Mesenchymal stem cell (in vitro differentiated cells and primary cell): ENCODE measurements around the gene C1QTNF1.

ENCODE experiments used
- DNase-seq: peaks from one replicate; pipeline ENCODE4 v3.0.0-alpha.2; 2013
- H2AFZ ChIP-seq: one replicate; pipeline ENCODE4 v1.6.1; 2013; ENCODE audit warnings: low read depth, mild to moderate bottlenecking, control low read depth, inconsistent platforms, low read length, moderate library complexity
- H2AK5ac ChIP-seq: 2 replicates; pipeline ENCODE4 v1.6.1; 2013; ENCODE audit warnings: low read length, moderate library complexity, mild to moderate bottlenecking, inconsistent platforms; ENCODE audit not compliant: severe bottlenecking
- H2BK120ac ChIP-seq: one replicate; pipeline ENCODE4 v1.6.1; 2013; ENCODE audit warnings: low read depth, mild to moderate bottlenecking, inconsistent platforms, low read length, moderate library complexity
- H2BK12ac ChIP-seq, 2 experiments: one replicate each; pipeline ENCODE4 v1.6.1; 2013; ENCODE audit warnings: inconsistent platforms in 2 of 2, low read length in 2 of 2, mild to moderate bottlenecking in 2 of 2, moderate library complexity in 2 of 2, control low read depth in 1 of 2
- H2BK15ac ChIP-seq: one replicate; pipeline ENCODE4 v1.6.1; 2013; ENCODE audit warnings: mild to moderate bottlenecking, low read depth, inconsistent platforms; ENCODE audit not compliant: poor library complexity, severe bottlenecking
- H2BK5ac ChIP-seq: 2 replicates; pipeline ENCODE4 v1.6.1; 2013; ENCODE audit warnings: low read depth, mild to moderate bottlenecking, low read length, control low read depth, inconsistent platforms; ENCODE audit not compliant: poor library complexity, severe bottlenecking
- H3K14ac ChIP-seq, 2 experiments: one replicate each; pipeline ENCODE4 v1.6.1; 2013; ENCODE audit warnings: inconsistent platforms in 2 of 2, low read length in 2 of 2, control low read depth in 1 of 2, mild to moderate bottlenecking in 1 of 2, moderate library complexity in 1 of 2
- H3K18ac ChIP-seq, 2 experiments: one replicate each; pipeline ENCODE4 v1.6.1; 2013; ENCODE audit warnings: inconsistent platforms in 2 of 2, low read length in 2 of 2, control low read depth in 1 of 2, low read depth in 1 of 2, mild to moderate bottlenecking in 1 of 2
- H3K23ac ChIP-seq, 2 experiments: one replicate each; pipeline ENCODE4 v1.6.1; 2013; ENCODE audit warnings: inconsistent platforms in 2 of 2, low read length in 2 of 2, mild to moderate bottlenecking in 2 of 2, moderate library complexity in 2 of 2, control low read depth in 1 of 2
- H3K27ac ChIP-seq: 2 replicates; pipeline ENCODE4 v1.5.1; 2013; ENCODE audit warnings: mild to moderate bottlenecking, moderate library complexity, low read length, control low read depth, inconsistent platforms; ENCODE audit not compliant: poor library complexity, severe bottlenecking
- H3K27me3 ChIP-seq, 2 experiments: 2 replicates each; pipeline versions ENCODE4 v1.6.1 to v1.7.0; 2013; ENCODE audit warnings: low read length in 2 of 2, mild to moderate bottlenecking in 2 of 2, moderate library complexity in 2 of 2, control low read depth in 1 of 2, inconsistent platforms in 1 of 2; ENCODE audit not compliant: control insufficient read depth in 1 of 2, insufficient read depth in 1 of 2
- H3K36me3 ChIP-seq, 2 experiments: 2 replicates each; pipeline versions ENCODE4 v1.6.1 to v1.7.0; 2013; ENCODE audit warnings: low read length in 2 of 2, control low read depth in 1 of 2, inconsistent platforms in 1 of 2, low read depth in 1 of 2, mild to moderate bottlenecking in 1 of 2; ENCODE audit not compliant: insufficient read depth in 2 of 2, control insufficient read depth in 1 of 2
- H3K4ac ChIP-seq, 2 experiments: one replicate each; pipeline ENCODE4 v1.6.1; 2013; ENCODE audit warnings: inconsistent platforms in 2 of 2, low read length in 2 of 2, mild to moderate bottlenecking in 2 of 2, moderate library complexity in 2 of 2, control low read depth in 1 of 2, low read depth in 1 of 2
- H3K4me1 ChIP-seq: 2 replicates; pipeline ENCODE4 v1.6.1; 2013; ENCODE audit warnings: low read depth, low read length, control low read depth; ENCODE audit not compliant: control insufficient read depth, insufficient read depth
- H3K4me2 ChIP-seq: 2 replicates; pipeline ENCODE4 v1.6.1; 2013; ENCODE audit warnings: low read length, mild to moderate bottlenecking, inconsistent platforms; ENCODE audit not compliant: poor library complexity, severe bottlenecking
- H3K4me3 ChIP-seq, 2 experiments: 2 replicates each; pipeline versions ENCODE4 v1.5.1 to v1.7.0; 2013; ENCODE audit warnings: low read length in 2 of 2, mild to moderate bottlenecking in 2 of 2, control low read depth in 1 of 2, low read depth in 1 of 2; ENCODE audit not compliant: insufficient read depth in 1 of 2
- H3K79me1 ChIP-seq: replicated peaks from 2 replicates; pipeline ENCODE4 v1.6.1; 2013; ENCODE audit warnings: mild to moderate bottlenecking, control low read depth, low read length, inconsistent platforms; ENCODE audit not compliant: poor library complexity, severe bottlenecking
- H3K9ac ChIP-seq: 2 replicates; pipeline ENCODE4 v1.7.0; 2013; ENCODE audit warnings: mild to moderate bottlenecking, low read length, moderate library complexity
- H3K9me3 ChIP-seq: 2 replicates; pipeline ENCODE4 v1.7.0; 2013; ENCODE audit warnings: mild to moderate bottlenecking, low read length; ENCODE audit not compliant: control insufficient read depth
- H4K8ac ChIP-seq: one replicate; pipeline ENCODE4 v1.6.1; 2013; ENCODE audit warnings: inconsistent platforms, mild to moderate bottlenecking, low read length, moderate library complexity
- H4K91ac ChIP-seq: one replicate; pipeline ENCODE4 v1.6.1; 2013; ENCODE audit warnings: mild to moderate bottlenecking, low read length, inconsistent platforms
- WGBS: methylation state at CpG from one replicate; pipeline ENCODE4 v1.1.7; 2013; ENCODE audit warnings: mixed read lengths; 5-methylcytosine and 5-hydroxymethylcytosine counted together

The C1QTNF1 gene

DNA sequence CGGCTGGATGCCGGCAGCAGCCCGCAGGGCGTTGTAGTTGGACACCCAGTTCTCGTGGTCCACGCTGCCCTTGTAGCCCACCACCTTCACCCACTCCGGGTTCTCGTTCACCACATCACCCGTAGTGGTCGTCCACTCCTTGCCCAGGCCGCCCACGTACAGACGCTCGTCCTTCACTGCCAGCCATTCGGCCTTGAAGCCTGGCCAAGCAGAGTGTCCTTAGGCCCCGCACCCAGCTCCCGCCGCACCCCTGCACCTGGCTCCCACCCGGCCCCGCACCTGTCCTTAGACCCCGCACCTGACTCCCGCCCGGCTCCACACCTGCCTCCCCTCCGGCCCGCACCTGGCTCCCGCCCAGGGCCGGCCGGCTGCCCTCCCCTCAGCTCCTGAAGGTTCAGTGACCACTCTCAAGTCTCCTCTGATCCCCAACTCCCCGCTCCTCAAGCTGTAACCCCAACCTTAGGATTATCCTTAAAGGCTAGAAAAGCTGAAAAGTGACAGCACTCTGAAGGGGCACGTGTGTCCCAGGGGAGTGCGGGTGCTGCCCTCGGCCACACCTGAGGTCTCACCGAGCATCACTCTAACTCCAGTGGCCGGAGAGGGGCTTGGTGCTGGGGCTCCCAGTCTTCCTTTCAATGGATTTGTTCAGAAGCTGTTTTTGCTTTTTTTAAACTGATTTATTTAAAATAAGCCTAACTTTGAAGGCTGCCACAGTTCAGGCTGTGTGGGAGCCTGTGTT lies 28.8 kb upstream of the C1QTNF1 start:
- no peak for DNase-seq

DNA sequence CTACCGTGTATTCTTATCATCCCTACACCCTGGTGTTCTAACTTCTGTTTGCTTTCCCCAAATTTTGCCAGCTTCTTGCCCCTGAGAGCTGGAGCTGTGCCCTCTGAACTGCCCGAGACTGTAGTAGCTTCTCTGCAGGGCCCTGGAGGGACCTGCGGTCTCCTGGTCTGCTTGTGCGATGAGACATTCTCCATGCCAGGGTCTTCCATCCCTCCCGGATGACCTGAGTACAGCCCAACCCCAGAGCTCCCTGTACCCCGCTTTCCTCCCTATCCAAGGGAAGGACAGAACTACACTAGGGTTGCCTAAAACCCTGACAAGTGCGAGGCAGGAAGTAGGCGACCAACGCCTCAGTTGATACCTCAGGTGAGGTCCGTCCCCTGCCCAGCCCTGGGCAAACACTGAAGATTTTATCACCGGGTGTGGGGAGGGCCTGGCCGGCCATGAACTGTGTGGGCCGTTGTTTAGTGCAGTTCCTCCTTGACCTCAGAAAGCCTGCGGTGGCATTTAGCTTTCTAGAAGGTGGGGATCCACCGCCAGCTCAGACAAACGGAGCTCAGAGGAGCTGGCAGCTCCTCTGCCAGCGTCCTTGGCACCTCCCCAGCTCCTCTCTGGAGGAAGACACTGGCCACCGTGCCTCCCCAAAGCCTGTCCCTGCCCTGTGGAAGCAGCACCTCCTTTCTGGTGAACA lies 28.1 kb upstream of the C1QTNF1 start:
- Histone ChIP-seq H3K4ac (no peak overlapping the region), H2BK5ac (no peak overlapping the region), H3K23ac (no peak overlapping the region), H3K14ac (no peak overlapping the region), H3K4me3 (no peak overlapping the region), H3K4me2 (no peak overlapping the region), H3K27me3 (no peaks in the 10 kb centered on the region), H2BK120ac (no peak overlapping the region), H3K79me1 (peaks cover 56% of the 10 kb centered on the region), H3K27ac (no peak overlapping the region), H4K91ac (no peak overlapping the region), H2BK15ac (no peak overlapping the region), H4K8ac (no peak overlapping the region), H3K4me1 (peaks cover 8% of the 10 kb centered on the region), H2AFZ (no peak overlapping the region), H3K9ac (no peak overlapping the region), H2BK12ac (no peak overlapping the region), H2AK5ac (no peak overlapping the region), H3K18ac (no peak overlapping the region), H3K36me3 (peaks cover 74 to 98% of the 10 kb centered on the region in 2 experiments), H3K9me3 (no peaks in the 10 kb centered on the region)
- DNase-seq, result no peak
- 93% methylated on average over 18 of the region's 18 CpGs for WGBS

More for the DNA sequence above, 28.8 kb upstream of the C1QTNF1 start:
- H3K27me3 ChIP-seq, result no peaks in the 10 kb centered on the region
- no peak overlapping the region for H2BK120ac ChIP-seq
- WGBS, result 97% methylated on average over 34 of the region's 34 CpGs
- no peak overlapping the region for H2BK15ac ChIP-seq
- H2AFZ ChIP-seq, result no peak overlapping the region
- no peak overlapping the region for H2BK5ac ChIP-seq
- no peak overlapping the region for H3K4ac ChIP-seq
- H4K8ac ChIP-seq, result no peak overlapping the region
- H3K18ac ChIP-seq, result no peak overlapping the region
- no peak overlapping the region for H4K91ac ChIP-seq
- H3K79me1 ChIP-seq, result peaks cover 58% of the 10 kb centered on the region
- H3K4me3 ChIP-seq, result no peak overlapping the region
- H3K4me2 ChIP-seq, result no peak overlapping the region
- H3K14ac ChIP-seq, result no peak overlapping the region
- no peak overlapping the region for H3K9ac ChIP-seq
- no peak overlapping the region for H2BK12ac ChIP-seq
- H3K23ac ChIP-seq, result no peak overlapping the region
- peaks cover 3% of the 10 kb centered on the region for H3K4me1 ChIP-seq
- H3K9me3 ChIP-seq, result no peaks in the 10 kb centered on the region
- H2AK5ac ChIP-seq, result no peak overlapping the region
- H3K27ac ChIP-seq, result no peak overlapping the region
- H3K36me3 ChIP-seq, result peaks cover 80 to 98% of the 10 kb centered on the region in 2 experiments

DNA sequence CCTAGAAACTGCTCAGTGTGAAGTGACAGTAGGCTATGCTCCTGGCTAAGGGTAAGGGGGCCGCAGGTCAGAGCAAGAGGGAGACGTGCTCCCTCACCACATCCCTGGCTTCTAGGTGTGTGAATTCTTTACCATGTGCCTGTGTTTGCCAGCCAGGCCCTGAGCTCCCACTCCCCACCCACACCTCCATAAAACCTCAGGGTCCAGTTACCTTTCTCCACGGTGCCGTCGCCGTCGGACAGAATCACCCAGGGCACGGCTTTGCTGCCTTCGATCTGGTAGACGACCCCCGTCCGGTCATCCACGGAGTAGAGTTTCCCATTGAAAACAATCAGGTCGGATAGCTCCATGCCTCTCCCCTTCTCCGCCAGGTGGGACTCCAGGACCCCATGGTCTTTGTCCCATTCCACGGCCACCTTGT lies 27.2 kb upstream of the C1QTNF1 start:
- H3K4me2 ChIP-seq, result no peak overlapping the region
- H3K9ac ChIP-seq, result no peak overlapping the region
- no peak overlapping the region for H3K14ac ChIP-seq
- no peaks in the 10 kb centered on the region for H3K27me3 ChIP-seq
- 96% methylated on average over 16 of the region's 16 CpGs for WGBS
- no peak overlapping the region for H4K8ac ChIP-seq
- no peak overlapping the region for H2AK5ac ChIP-seq
- H2AFZ ChIP-seq, result no peak overlapping the region
- peaks cover 57% of the 10 kb centered on the region for H3K79me1 ChIP-seq
- H3K4ac ChIP-seq, result no peak overlapping the region
- H2BK12ac ChIP-seq, result no peak overlapping the region
- H2BK15ac ChIP-seq, result no peak overlapping the region
- no peaks in the 10 kb centered on the region for H3K9me3 ChIP-seq
- H3K36me3 ChIP-seq, result peaks cover 67 to 96% of the 10 kb centered on the region in 2 experiments
- no peak overlapping the region for H2BK120ac ChIP-seq
- no peak overlapping the region for H3K18ac ChIP-seq
- no peak overlapping the region for H4K91ac ChIP-seq
- no peak overlapping the region for H3K4me3 ChIP-seq
- no peak overlapping the region for H3K27ac ChIP-seq
- H2BK5ac ChIP-seq, result no peak overlapping the region
- no peak overlapping the region for H3K23ac ChIP-seq
- peaks cover 8% of the 10 kb centered on the region for H3K4me1 ChIP-seq
- DNase-seq, result no peak

DNA sequence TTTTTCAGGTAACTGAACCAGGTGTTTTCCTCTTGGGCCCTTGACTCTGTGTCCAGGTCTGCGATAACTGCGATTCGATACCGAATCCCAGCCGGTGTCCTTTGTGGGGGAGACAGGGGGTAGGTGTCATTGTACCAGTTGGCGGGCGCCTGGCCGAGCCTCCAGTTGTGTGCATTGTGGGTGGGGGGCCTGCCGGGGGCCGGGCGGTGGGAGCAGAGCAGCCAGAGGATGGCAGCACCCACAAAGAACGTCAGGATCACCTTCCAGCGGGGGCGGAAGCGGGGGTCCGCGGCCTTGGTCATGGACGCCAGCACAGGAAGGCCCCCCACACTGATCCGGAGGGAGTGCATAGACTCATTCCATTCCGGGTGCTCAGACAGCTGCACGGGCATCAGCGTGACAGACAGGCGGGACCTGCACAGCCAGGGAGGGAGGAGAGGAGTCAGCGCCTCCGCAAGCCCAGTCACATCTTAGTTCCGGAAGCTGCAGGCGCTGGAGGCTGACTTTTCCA lies 26.7 kb upstream of the C1QTNF1 start:
- WGBS, result 97% methylated on average over 27 of the region's 27 CpGs

More for the DNA sequence above, 26.7 kb upstream of the C1QTNF1 start:
- Histone ChIP-seq H3K18ac (no peak overlapping the region), H3K4ac (no peak overlapping the region), H4K8ac (no peak overlapping the region), H3K23ac (no peak overlapping the region), H2BK12ac (no peak overlapping the region), H3K36me3 (peaks cover 67 to 93% of the 10 kb centered on the region in 2 experiments), H2BK5ac (no peak overlapping the region), H3K27me3 (no peaks in the 10 kb centered on the region), H3K4me3 (no peak overlapping the region), H2AK5ac (no peak overlapping the region), H2AFZ (no peak overlapping the region), H3K9me3 (no peaks in the 10 kb centered on the region), H3K4me1 (peaks cover 9% of the 10 kb centered on the region), H4K91ac (no peak overlapping the region), H2BK15ac (no peak overlapping the region), H3K9ac (no peak overlapping the region), H3K79me1 (peaks cover 55% of the 10 kb centered on the region), H3K27ac (no peak overlapping the region), H3K14ac (no peak overlapping the region), H3K4me2 (no peak overlapping the region), H2BK120ac (no peak overlapping the region)
- no peak for DNase-seq
